ENCODE results near the gene NOP16.
A peak's percentile ranks its signal among the peaks of the same experiment; 100 is the strongest.

NOP16 gene

GRCh38 chr5:176364765-176365350 is 23.5 kb downstream of the NOP16 start:
- Histone ChIP-seq H3K4me1 (ENCODE audit: insufficient read depth, low read length) (peaks cover 19% of the 10 kb centered on the region), H3K9me3 (ENCODE audit: low read length) (no peaks in the 10 kb centered on the region), H3K4me3 (ENCODE audit: low read depth in 1 of 2, low read length in 2 of 2) (peak overlapping the region; percentile 77 to 80), H3K9ac (ENCODE audit: low read length) (peak overlapping the region; percentile 86), H3K36me3 (ENCODE audit: insufficient read depth, low read length) (peaks cover 22% of the 10 kb centered on the region), H3K27me3 (ENCODE audit: control insufficient read depth in 1 of 2, insufficient read depth in 2 of 2, low read length in 2 of 2) (no peaks in the 10 kb centered on the region), H3K27ac (ENCODE audit: low read depth, low read length) (peak overlapping the region; percentile 88)

DNA sequence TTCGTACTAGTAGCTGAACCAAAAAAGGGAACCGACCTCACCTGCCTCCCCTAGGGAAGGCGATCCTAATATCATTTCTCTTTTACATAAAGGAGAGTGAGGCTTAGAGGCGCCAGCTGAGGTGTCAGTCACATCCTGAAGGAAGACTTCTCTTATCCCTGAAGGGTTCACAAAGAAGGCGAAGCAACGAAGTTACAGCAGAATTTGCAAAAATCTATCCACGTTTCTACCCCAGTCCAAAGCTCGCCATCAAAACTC is 26.2 kb downstream of the NOP16 start:
- H3K9ac ChIP-seq (ENCODE audit: low read length): no peak overlapping the region
- peak overlapping the region; percentile 87 to 90 for H3K4me3 ChIP-seq (ENCODE audit: low read depth in 1 of 2, low read length in 2 of 2)
- H3K27ac ChIP-seq (ENCODE audit: low read depth, low read length): peak overlapping the region; percentile 77

GRCh38 chr5:176361437-176362232 is 26.8 kb downstream of the NOP16 start, which contains the start of gene KIAA1191:
KIAA1191 (minus strand) TSS chr5:176361764; CDS start chr5:176359508, 2,256 bp downstream.
- Histone ChIP-seq H3K27me3 (ENCODE audit: control insufficient read depth in 1 of 2, insufficient read depth in 2 of 2, low read length in 2 of 2) (no peaks in the 10 kb centered on the region), H3K36me3 (ENCODE audit: insufficient read depth, low read length) (peaks cover 11% of the 10 kb centered on the region), H3K27ac (ENCODE audit: low read depth, low read length) (peak within 1 kb of the TSS; percentile 77), H3K4me1 (ENCODE audit: insufficient read depth, low read length) (peaks cover 19% of the 10 kb centered on the region), H3K4me3 (ENCODE audit: low read depth in 1 of 2, low read length in 2 of 2) (peak within 1 kb of the TSS; percentile 87 to 90), H3K9me3 (ENCODE audit: low read length) (no peaks in the 10 kb centered on the region), H3K9ac (ENCODE audit: low read length) (peak within 1 kb of the TSS; percentile 18)

More for the DNA sequence above, 26.2 kb downstream of the NOP16 start:
- Histone ChIP-seq H3K36me3 (ENCODE audit: insufficient read depth, low read length) (peaks cover 9% of the 10 kb centered on the region), H3K27me3 (ENCODE audit: control insufficient read depth in 1 of 2, insufficient read depth in 2 of 2, low read length in 2 of 2) (no peaks in the 10 kb centered on the region), H3K9me3 (ENCODE audit: low read length) (no peaks in the 10 kb centered on the region), H3K4me1 (ENCODE audit: insufficient read depth, low read length) (peaks cover 20% of the 10 kb centered on the region)

DNA sequence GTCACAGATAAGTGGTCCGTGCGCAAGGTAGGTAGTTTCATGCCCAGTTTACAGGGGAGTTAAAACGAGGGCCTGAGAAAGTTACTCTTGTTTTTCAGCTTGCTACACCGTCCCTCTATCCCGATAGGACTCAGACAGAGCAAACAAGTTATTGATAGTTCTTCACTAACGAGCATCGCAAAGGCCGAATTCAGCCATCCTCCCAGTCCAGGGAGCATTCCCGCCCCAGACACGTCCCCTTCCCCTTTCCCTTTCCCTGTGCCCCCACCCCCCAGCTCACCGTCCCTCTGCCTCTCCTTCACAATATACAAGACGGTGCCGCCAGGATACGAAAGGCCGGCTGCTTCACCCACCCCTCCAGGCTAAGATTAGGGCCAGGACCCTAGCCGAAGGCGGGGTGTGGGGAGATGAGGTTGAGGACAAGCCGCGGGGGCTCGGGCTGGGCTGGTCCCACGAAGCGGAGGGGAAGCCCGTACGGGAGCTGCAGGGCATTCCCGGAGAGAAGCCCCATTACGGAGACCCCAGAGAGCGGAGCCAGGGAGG is 27.4 kb downstream of the NOP16 start:
- H3K9me3 ChIP-seq (ENCODE audit: low read length): no peaks in the 10 kb centered on the region
- no peaks in the 10 kb centered on the region for H3K27me3 ChIP-seq (ENCODE audit: control insufficient read depth in 1 of 2, insufficient read depth in 2 of 2, low read length in 2 of 2)
- peaks cover 18% of the 10 kb centered on the region for H3K36me3 ChIP-seq (ENCODE audit: insufficient read depth, low read length)
- H3K4me1 ChIP-seq (ENCODE audit: insufficient read depth, low read length): peaks cover 13% of the 10 kb centered on the region
- peak overlapping the region; percentile 18 for H3K9ac ChIP-seq (ENCODE audit: low read length)
- H3K27ac ChIP-seq (ENCODE audit: low read depth, low read length): peak overlapping the region; percentile 77
- peak overlapping the region; percentile 87 to 90 for H3K4me3 ChIP-seq (ENCODE audit: low read depth in 1 of 2, low read length in 2 of 2)

- Histone ChIP-seq H3K4me3 (ENCODE audit: low read depth in 1 of 2, low read length in 2 of 2) (no peak overlapping the region), H3K36me3 (ENCODE audit: insufficient read depth, low read length) (peaks cover 29% of the 10 kb centered on the region), H3K27ac (ENCODE audit: low read depth, low read length) (no peak overlapping the region), H3K9me3 (ENCODE audit: low read length) (no peaks in the 10 kb centered on the region), H3K9ac (ENCODE audit: low read length) (no peak overlapping the region), H3K4me1 (ENCODE audit: insufficient read depth, low read length) (peaks cover 10% of the 10 kb centered on the region), H3K27me3 (ENCODE audit: control insufficient read depth in 1 of 2, insufficient read depth in 2 of 2, low read length in 2 of 2) (no peaks in the 10 kb centered on the region)
These were observed 28.7 kb downstream of the NOP16 start for GRCh38 chr5:176359658-176360057.

DNA sequence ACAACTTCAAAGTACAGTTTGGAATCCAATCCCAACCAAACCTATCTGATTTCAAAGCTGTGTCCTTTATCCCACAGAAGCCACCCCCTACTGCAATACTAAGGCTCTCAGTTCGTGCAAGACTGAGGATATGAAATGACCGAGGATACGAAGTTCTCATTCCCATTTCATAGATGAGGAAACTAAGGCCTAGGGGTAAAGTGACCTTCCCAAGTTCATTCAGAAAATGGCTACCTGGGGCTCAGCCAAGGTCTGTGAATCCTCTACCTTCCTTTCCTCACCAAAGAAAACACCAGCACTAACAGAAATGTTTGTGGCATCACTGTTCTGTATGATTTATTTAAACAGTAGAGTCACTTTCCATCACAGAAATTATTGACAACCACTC is 32.2 kb downstream of the NOP16 start:
- Histone ChIP-seq H3K4me1 (ENCODE audit: insufficient read depth, low read length) (peaks cover 9% of the 10 kb centered on the region), H3K27me3 (ENCODE audit: control insufficient read depth in 1 of 2, insufficient read depth in 2 of 2, low read length in 2 of 2) (no peaks in the 10 kb centered on the region), H3K4me3 (ENCODE audit: low read depth in 1 of 2, low read length in 2 of 2) (no peak overlapping the region), H3K9ac (ENCODE audit: low read length) (no peak overlapping the region), H3K27ac (ENCODE audit: low read depth, low read length) (no peak overlapping the region), H3K36me3 (ENCODE audit: insufficient read depth, low read length) (peaks cover 57% of the 10 kb centered on the region), H3K9me3 (ENCODE audit: low read length) (no peaks in the 10 kb centered on the region)

- H3K27ac ChIP-seq (ENCODE audit: low read depth, low read length): no peak overlapping the region
- peaks cover 60% of the 10 kb centered on the region for H3K36me3 ChIP-seq (ENCODE audit: insufficient read depth, low read length)
- no peak overlapping the region for H3K4me3 ChIP-seq (ENCODE audit: low read depth in 1 of 2, low read length in 2 of 2)
- no peak overlapping the region for H3K9ac ChIP-seq (ENCODE audit: low read length)
- H3K27me3 ChIP-seq (ENCODE audit: control insufficient read depth in 1 of 2, insufficient read depth in 2 of 2, low read length in 2 of 2): no peaks in the 10 kb centered on the region
- peaks cover 9% of the 10 kb centered on the region for H3K4me1 ChIP-seq (ENCODE audit: insufficient read depth, low read length)
- no peaks in the 10 kb centered on the region for H3K9me3 ChIP-seq (ENCODE audit: low read length)
These were observed 32.8 kb downstream of the NOP16 start for GRCh38 chr5:176355400-176356178.

- no peaks in the 10 kb centered on the region for H3K27me3 ChIP-seq (ENCODE audit: control insufficient read depth in 1 of 2, insufficient read depth in 2 of 2, low read length in 2 of 2)
- H3K9me3 ChIP-seq (ENCODE audit: low read length): no peaks in the 10 kb centered on the region
- no peak overlapping the region for H3K4me3 ChIP-seq (ENCODE audit: low read depth in 1 of 2, low read length in 2 of 2)
- no peak overlapping the region for H3K9ac ChIP-seq (ENCODE audit: low read length)
- peaks cover 75% of the 10 kb centered on the region for H3K36me3 ChIP-seq (ENCODE audit: insufficient read depth, low read length)
- no peak overlapping the region for H3K27ac ChIP-seq (ENCODE audit: low read depth, low read length)
- no peaks in the 10 kb centered on the region for H3K4me1 ChIP-seq (ENCODE audit: insufficient read depth, low read length)
These were observed 34.9 kb downstream of the NOP16 start for GRCh38 chr5:176353533-176353932.

DNA sequence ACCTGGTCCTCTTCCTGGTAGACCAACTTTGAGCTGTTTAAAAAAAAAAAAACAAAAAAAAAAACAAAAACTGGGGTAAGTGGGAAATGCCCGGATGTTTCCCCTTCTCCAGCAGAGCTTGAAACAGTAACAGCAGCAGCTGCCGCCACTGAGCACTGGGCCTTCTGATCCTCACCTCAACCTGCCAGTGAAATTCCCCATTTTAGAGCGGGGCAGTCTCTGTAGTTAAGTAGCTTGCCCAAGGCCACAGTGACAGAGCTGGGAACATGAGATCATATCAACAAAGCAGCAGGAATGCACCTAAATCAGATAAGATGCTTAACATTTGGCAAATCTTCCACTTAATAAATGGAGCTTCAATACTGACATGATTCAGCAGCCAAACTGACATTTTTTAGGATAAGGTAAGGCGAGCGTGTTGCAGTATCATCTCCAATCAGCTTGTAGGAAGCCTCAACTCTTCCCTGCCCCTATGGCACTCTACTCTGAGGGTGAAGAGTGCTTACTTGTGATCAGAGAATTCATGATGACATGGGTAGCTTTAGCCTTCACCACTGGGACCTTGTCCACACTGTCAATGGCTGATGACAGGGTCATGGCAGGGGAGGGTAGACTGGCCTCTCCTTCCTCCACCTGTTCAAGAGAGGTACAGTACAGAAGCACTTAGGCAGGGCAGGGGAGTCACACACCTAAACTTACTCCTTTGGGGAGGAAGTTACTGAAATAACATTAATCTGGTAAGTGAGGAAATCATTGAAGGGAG is 36.1 kb downstream of the NOP16 start:
- Histone ChIP-seq H3K36me3 (ENCODE audit: insufficient read depth, low read length) (peaks cover 80% of the 10 kb centered on the region), H3K27ac (ENCODE audit: low read depth, low read length) (no peak overlapping the region), H3K4me1 (ENCODE audit: insufficient read depth, low read length) (no peaks in the 10 kb centered on the region)

DNA sequence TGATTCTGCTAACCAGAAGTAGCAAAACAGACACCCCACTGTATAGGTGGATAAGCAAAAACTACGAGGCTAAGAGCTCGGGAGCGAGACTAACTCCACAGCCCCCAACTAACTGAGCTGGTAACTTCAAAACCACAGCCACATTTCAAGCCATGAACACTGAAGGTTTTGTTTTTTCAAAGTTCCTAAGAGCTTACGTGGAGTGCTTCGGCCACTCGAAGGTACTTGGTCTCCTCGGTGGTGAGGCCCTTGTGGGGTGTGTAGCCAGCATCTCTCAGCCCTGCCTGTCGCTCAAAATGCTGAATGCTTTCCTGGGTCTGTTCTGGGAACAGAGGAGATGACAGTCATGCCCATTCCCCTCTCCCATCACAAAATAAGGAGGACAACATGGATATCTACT is 38.0 kb downstream of the NOP16 start:
- H3K27me3 ChIP-seq (ENCODE audit: control insufficient read depth in 1 of 2, insufficient read depth in 2 of 2, low read length in 2 of 2): no peaks in the 10 kb centered on the region
- H3K4me1 ChIP-seq (ENCODE audit: insufficient read depth, low read length): no peaks in the 10 kb centered on the region
- H3K9ac ChIP-seq (ENCODE audit: low read length): no peak overlapping the region
- no peak overlapping the region for H3K4me3 ChIP-seq (ENCODE audit: low read depth in 1 of 2, low read length in 2 of 2)
- H3K9me3 ChIP-seq (ENCODE audit: low read length): no peaks in the 10 kb centered on the region
- peaks cover 78% of the 10 kb centered on the region for H3K36me3 ChIP-seq (ENCODE audit: insufficient read depth, low read length)
- no peak overlapping the region for H3K27ac ChIP-seq (ENCODE audit: low read depth, low read length)

More for the DNA sequence above, 36.1 kb downstream of the NOP16 start:
- Histone ChIP-seq H3K4me3 (ENCODE audit: low read depth in 1 of 2, low read length in 2 of 2) (no peak overlapping the region), H3K27me3 (ENCODE audit: control insufficient read depth in 1 of 2, insufficient read depth in 2 of 2, low read length in 2 of 2) (no peaks in the 10 kb centered on the region), H3K9ac (ENCODE audit: low read length) (no peak overlapping the region), H3K9me3 (ENCODE audit: low read length) (no peaks in the 10 kb centered on the region)

All from muscle layer of colon (tissue), 2 donors.